ENCODE measurements around the gene NPLOC4. TPM values are rescaled to one million over a fixed set of nuclear protein-coding genes. Genes with fewer than 3 reads are reported as not detected.

The NPLOC4 gene
- polyA plus RNA-seq, 5 donors = 42.5 to 62.6 (median 53.3) TPM

- no peak for DNase-seq
These were observed 28.5 kb upstream of the NPLOC4 start for GRCh38 chr17:81665205-81666091.

- no peak for DNase-seq
These were observed 27.1 kb upstream of the NPLOC4 start for GRCh38 chr17:81664051-81664470.

DNA sequence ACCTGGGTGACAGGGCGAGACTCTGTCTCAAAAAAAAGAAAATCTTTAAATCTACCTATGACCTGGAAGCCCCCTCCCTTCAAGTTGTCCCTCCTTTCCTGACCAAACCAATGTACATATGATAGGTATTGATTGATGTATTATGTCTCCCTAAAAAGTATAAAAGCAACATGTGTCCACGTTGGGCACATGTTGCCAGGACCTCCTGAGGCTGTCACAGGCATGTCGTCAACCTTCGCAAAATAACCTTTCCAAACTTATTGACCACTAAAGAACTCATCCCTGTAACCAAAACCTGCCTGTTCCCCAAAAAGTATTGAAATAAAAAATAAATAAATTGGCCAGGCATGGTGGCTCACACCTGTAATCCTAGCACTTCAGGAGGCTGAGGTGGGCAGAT, 25.1 kb upstream of the NPLOC4 start:
- no peak for DNase-seq

DNA sequence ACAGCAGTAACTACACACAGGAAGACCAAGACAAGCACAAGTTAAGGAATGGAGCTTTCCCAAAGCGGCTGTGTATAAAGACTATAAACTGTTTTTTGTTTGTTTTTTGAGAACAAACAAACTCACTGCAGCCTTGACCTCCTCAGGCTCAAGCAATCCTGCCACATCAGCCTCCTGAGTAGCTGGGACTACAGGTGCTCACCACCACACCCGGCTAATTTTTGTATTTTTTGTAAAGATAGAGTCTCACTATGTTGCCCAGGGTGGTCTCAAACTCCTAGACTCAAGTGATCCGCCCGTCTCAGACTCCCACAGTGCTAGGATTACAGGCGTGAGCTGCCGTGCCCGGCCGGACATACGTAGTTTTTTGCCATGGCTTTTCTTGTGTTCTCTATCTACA, 23.5 kb upstream of the NPLOC4 start:
- no peak for DNase-seq

DNA sequence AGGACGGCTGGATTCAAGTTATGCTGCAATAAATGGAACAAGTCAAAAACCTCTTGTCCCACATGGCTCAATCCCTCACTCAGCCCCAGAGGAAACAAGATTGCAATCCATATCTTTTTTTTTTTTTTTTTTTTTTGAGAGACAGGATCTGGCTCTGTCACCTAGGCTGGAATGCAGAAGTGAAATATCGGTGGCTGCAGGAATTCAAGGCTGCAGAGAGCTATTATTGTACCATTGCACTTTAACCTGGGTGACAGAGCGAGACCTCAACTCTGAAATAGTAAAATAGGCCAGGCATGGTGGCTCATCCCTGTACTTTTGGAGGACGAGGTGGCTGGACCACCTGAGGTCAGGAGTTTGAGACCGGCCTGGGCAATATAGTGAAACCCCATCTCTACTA, 22.1 kb upstream of the NPLOC4 start:
- no peak for DNase-seq

- DNase-seq = no peak
These were observed 19.9 kb upstream of the NPLOC4 start for GRCh38 chr17:81656835-81657234.

DNA sequence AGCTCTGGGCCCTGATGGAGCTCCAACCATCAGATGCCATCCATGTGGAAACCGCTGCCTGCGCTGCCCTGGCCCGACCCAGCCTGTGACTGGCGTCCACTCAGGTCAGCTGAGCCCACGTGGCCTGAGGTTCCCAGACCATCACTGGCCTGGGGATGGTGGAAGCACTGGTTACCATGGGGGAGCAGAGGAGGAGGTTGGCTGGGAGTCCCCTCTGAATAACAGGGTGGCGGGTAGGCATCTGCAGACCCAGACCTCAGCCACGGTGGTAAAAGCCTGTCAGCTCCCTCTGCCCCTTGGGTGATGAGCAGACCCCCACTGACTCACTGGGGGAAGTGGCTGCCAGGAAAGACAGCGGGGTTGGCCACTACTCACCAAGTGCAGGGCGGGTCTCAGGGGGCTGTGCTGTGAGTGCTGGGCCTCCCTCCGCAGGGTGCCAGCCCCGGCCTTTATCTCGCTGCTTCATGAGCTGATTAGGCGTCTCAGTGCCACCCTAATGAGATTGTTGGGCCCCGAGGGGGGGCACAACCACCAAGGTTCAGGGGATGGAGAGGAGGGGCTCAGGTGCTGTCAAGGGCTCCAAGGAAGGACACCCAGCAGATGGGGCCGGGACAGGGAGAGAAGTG, 19.3 kb upstream of the NPLOC4 start, which contains the start of gene PDE6G:
Gene PDE6G, minus strand, starts transcription at position 425 of the 626 bp plus-strand sequence. CDS start 3,237 bp downstream, outside the sequence.
- DNase-seq = no peak

- no peak for DNase-seq
These were observed 18.6 kb upstream of the NPLOC4 start for GRCh38 chr17:81655378-81656117.

GRCh38 chr17:81652906-81653771, 16.2 kb upstream of the NPLOC4 start:
- no peak for DNase-seq

- DNase-seq = no peak
These were observed 14.8 kb upstream of the NPLOC4 start for GRCh38 chr17:81651692-81652091.

GRCh38 chr17:81650951-81651350, 14.0 kb upstream of the NPLOC4 start:
- DNase-seq = no peak

- no peak for DNase-seq
These were observed 11.8 kb upstream of the NPLOC4 start for GRCh38 chr17:81648707-81649085.

GRCh38 chr17:81648013-81648706, 11.2 kb upstream of the NPLOC4 start:
- DNase-seq = no peak

DNA sequence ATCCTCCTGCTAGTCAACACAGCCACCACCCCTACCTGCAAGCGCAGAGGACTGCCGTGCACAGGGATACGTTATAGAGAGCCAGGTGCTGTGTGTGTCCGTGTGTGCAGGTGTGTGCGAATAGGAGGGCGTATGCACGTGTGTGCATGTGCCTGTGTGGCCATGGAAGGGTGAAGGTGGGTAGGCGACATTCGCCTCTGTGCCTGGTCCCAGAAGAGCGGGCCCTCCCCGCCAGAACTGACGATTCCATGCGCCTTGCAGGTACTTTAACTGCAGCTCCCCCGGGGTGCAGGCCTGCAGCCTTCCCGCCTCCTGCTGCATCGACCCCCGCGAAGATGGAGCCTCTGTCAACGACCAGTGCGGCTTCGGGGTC, 10.7 kb upstream of the NPLOC4 start:
- DNase-seq = no peak

GRCh38 chr17:81646869-81647600, 10.1 kb upstream of the NPLOC4 start:
- no peak for DNase-seq

- no peak for DNase-seq
These were observed 8.4 kb upstream of the NPLOC4 start for GRCh38 chr17:81644976-81645952.

DNA sequence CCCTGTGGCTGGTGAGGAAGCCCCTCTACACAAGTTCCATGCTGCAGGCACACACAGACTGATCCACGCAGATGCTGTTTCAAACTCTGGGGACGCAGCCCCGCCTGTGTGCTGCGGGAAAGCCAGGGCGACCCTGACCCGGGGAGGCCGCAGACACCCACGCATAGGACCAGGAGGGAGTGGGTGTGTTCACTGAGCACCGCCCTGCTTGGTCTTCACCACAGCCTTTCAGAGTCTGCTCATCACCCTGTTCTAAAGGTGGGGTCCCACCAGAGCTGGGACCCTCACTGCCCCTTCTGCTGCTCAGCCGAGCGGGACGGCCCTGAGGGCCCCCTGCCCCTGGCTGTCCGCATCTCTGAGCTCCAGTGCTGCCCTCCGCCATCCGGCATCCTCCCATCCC, 7.6 kb upstream of the NPLOC4 start:
- no peak for DNase-seq

DNA sequence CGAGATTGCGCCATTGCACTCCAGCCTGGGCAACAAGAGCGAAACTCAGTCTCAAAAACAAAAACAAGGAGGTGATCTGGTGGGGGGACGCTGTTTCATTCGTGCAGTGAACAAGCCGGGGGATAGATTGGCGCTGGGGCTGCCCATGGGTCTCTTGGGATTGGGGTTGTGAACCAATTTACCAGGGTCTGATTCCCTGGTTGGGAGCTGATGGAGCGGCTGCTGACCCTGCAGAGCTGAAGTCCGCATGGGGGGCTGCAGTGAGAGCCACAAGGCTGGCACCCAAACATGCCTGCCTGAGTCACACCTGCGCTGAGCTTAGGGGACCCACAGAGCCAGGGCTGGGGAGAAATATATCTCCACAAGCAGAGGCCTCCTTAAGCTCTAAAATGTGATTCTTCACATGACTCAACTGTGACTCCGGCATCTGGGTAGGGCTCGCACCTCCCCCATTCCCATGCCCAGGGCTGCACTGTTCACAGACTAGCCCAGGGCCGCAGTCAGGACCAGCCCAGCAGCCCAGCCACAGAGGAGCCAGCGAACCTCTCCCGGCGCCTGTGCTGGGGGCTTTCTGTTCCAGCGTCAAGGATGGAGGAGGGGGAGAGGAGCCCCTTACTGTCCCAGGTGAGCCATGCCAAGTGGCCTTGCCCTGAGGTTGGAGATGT, 5.0 kb upstream of the NPLOC4 start:
- no peak for DNase-seq

Data from right lung (tissue), 5 donors.